ENCODE data around the gene ZNF425.
A peak's percentile ranks its signal among the peaks of the same experiment; 100 is the strongest.
"Not testable (repeated sequence)": the region's sequence is repeated elsewhere in the genome, so short reads cannot be mapped to it uniquely, and the experiment has no call there.

The ZNF425 gene

DNA sequence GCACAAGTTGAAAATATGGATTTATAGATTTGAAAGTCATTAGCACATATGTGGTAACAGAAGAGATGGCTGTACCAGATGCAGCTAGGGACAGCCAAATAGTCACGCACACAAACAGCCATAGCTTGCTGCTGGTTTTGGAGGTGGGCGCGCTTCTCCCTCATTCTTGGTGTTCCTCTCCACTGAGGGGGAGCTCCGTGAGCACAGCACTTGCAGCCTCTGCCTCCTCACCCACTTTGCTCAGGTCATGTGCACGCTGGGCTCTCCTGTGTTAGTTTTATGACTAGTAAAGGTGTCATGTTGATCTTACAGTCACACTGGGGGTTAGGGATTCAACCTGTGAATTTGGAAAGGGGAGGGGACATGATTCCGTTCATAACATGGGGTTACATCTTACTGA lies 27.1 kb downstream of the ZNF425 start:
- Histone ChIP-seq H3K9ac (no peak overlapping the region), H3K4me1 (peaks cover 19% of the 10 kb centered on the region), H3K9me3 (no peaks in the 10 kb centered on the region), H3K27ac (no peak overlapping the region), H3K4me2 (no peak overlapping the region), H3K36me3 (no peaks in the 10 kb centered on the region), H3K4me3 (no peak overlapping the region), H4K20me1 (no peaks in the 10 kb centered on the region), H3K27me3 (no peaks in the 10 kb centered on the region)
- no peak for TF ChIP-seq Cebpa-rat (IDR thresholded peaks at IDR 0.05)

DNA sequence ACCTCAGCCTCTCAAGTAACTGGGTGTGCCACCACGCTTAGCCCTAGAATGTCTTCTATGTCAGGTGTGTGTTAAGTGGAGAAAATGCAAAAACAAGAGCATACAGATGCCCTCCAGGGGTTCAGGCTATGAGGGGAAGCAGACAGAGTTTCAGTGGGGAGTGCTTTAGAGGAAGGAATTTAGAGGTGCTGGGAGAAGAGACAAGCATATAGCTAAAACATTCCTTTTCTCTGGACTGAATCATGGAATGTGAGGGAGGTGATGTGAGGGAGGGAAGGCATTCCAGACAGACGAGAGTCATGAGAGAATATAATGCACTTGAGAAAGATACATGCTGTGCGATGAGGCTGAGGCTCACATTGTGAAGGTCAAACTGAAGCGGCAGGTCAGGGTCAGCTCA lies 29.0 kb downstream of the ZNF425 start:
- Histone ChIP-seq H4K20me1 (no peaks in the 10 kb centered on the region), H3K27me3 (no peaks in the 10 kb centered on the region), H3K4me1 (peaks cover 18% of the 10 kb centered on the region), H3K4me2 (no peak overlapping the region), H3K36me3 (no peaks in the 10 kb centered on the region), H3K27ac (no peak overlapping the region), H3K9me3 (no peaks in the 10 kb centered on the region), H3K9ac (no peak overlapping the region), H3K4me3 (no peak overlapping the region)
- no peak for TF ChIP-seq Cebpa-rat (IDR thresholded peaks at IDR 0.05)

DNA sequence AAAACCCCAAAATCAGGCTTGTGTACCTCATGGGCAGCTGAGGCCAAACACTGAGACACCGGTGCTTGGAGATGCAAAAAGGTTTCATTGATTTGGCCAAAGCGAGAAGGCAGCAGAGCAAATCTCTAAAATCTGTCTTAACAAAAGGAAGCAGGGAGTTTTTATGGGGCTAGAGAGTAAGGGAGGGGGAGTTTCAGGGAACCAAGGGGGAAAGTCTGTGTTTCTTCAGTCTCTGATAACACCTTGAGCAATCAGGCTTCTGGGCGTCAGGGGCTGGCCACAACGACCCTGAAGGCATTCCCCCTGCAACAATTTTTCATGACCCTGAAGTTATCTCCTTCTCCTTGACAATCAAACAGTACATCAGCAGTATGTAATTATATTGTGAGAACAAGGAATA lies 32.9 kb downstream of the ZNF425 start:
- Histone ChIP-seq H3K9me3 (no peaks in the 10 kb centered on the region), H3K4me1 (peaks cover 33% of the 10 kb centered on the region), H3K9ac (no peak overlapping the region), H3K27me3 (no peaks in the 10 kb centered on the region), H3K4me3 (no peak overlapping the region), H4K20me1 (no peaks in the 10 kb centered on the region), H3K36me3 (0 out of 2 replicates have a peak, but pooled peaks cover 3% of the 10 kb centered on the region), H3K4me2 (no peak overlapping the region), H3K27ac (no peak overlapping the region)
- TF ChIP-seq Cebpa-rat (IDR thresholded peaks at IDR 0.05): no peak

DNA sequence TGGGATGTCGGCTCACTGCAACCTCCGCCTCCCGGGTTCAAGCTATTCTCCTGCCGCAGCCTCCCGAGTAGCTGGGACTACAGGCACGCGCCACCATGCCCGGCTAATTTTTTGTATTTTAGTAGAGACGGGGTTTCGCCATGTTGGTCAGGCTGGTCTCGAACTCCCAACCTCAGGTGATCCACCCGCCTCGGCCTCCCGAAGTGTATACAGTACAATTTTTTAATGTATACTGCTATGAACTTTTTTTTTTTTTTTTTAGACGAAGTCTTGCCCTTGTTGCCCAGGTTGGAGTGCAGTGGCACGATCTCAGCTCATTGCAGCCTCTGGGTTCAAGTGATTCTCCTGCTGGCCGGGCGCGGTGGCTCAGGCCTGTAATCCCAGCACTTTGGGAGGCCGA lies 33.9 kb downstream of the ZNF425 start:
- peak overlapping the region; percentile 87 for H3K4me2 ChIP-seq

DNA sequence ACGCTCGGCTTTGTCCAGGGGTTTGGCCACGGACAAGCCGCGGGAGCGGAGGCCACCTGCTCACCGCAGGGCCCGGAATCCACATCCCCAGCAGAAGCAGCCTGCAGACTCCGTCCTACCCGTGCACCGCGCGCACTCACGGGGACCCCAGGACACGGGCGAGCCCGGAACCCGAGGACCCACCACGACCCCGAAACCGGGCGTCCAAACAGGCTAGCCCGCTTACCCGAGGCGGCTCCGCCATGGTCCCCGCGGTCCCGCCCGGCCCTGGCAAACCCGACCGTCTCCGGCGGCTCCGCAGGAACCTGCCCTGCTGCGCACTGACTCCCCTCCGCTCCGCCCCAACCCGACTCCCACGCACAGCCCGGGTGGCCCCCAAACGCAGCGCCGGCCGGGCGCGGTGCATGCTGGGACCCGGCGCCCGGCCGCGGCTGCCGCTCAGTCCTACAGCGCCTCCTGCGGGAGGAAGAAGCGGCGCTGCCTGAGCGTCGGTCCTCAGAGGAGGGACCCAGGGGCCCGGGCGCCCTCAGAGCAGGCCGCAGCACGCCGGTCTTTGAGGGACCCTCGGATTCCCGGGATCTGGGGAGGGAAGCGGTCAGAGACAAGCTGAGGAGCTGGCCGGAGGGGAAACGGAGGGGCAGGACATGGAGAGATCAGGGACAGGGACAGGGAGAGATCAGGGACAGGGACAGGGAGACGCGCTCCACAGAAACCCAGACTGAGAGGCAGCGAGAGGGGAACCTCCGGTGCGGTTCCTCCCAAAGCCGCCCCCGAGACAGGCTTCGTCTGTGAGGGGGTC lies 35.5 kb downstream of the ZNF425 start, which contains the start of gene ZNF786:
TSS of gene ZNF786 (minus strand) at position 322 of the 799 bp plus-strand sequence. CDS start at position 244, 78 bp downstream.
- H3K4me1 ChIP-seq: peaks cover 33% of the 10 kb centered on the region
- peak within 1 kb of the TSS; percentile 94 for H3K27ac ChIP-seq
- H3K9me3 ChIP-seq: peaks cover 20% of the 10 kb centered on the region
- H3K9ac ChIP-seq: peak within 1 kb of the TSS; percentile 92
- H4K20me1 ChIP-seq: no peaks in the 10 kb centered on the region
- TF ChIP-seq Cebpa-rat (IDR thresholded peaks at IDR 0.05): no peak
- H3K4me3 ChIP-seq: peak within 1 kb of the TSS; percentile 90
- H3K36me3 ChIP-seq: peaks cover 28% of the 10 kb centered on the region
- no peaks in the 10 kb centered on the region for H3K27me3 ChIP-seq
- peak within 1 kb of the TSS; percentile 87 for H3K4me2 ChIP-seq

More for the DNA sequence above, 33.9 kb downstream of the ZNF425 start:
- Histone ChIP-seq H3K4me1 (peaks cover 33% of the 10 kb centered on the region), H3K36me3 (peaks cover 13% of the 10 kb centered on the region; the same call in 1 of the 2 replicates)
- not testable (repeated sequence) for H4K20me1 ChIP-seq, H3K27ac ChIP-seq, H3K9me3 ChIP-seq, H3K9ac ChIP-seq, H3K4me3 ChIP-seq, H3K27me3 ChIP-seq

DNA sequence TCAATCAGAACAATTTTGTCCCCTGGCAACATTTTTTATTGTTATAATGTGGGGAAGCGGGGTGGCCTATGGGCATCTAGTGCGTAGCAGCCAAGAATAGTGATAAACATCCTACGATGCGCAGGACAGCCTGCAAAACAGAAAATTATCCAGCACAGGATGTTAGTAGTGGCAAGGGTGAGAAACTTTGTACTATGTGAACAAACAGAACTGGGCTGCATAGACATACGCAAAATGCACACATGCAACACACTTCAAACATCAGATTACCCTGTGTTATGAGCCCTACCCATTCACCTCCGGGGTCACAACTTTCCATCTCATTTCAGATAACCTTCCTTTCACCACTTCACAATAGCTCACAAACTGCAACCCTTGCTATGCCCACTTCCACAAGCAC lies 38.7 kb downstream of the ZNF425 start:
- Histone ChIP-seq H3K9me3 (peaks cover 52% of the 10 kb centered on the region), H3K36me3 (peaks cover 60% of the 10 kb centered on the region), H3K4me1 (peaks cover 18% of the 10 kb centered on the region), H3K27me3 (no peaks in the 10 kb centered on the region), H4K20me1 (no peaks in the 10 kb centered on the region), H3K4me2 (no peak overlapping the region), H3K4me3 (no peak overlapping the region), H3K9ac (no peak overlapping the region), H3K27ac (no peak overlapping the region)
- TF ChIP-seq Cebpa-rat (IDR thresholded peaks at IDR 0.05): no peak

DNA sequence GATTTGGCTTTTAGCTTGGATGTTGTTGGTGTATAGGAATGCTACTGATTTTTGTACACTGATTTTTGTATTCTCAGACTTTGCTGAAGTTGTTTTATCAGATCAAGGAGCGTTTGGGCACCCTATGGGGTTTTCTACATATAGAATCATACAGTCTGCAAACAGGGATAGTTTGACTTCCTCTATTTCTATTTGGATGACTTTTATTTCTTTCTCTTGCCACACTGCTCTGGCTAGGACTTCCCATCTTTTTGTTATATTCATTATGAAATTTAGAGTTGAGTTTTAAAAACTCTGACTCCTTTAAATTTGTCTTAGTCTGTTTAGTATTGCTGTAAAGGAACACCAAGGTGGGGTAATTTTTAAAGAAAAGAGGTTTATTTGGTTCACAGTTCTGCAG lies 40.3 kb downstream of the ZNF425 start:
- Histone ChIP-seq H3K4me2 (no peak overlapping the region), H3K4me1 (peaks cover 9% of the 10 kb centered on the region), H3K4me3 (no peak overlapping the region), H4K20me1 (no peaks in the 10 kb centered on the region), H3K9me3 (peaks cover 64% of the 10 kb centered on the region), H3K9ac (no peak overlapping the region), H3K27me3 (no peaks in the 10 kb centered on the region), H3K27ac (no peak overlapping the region), H3K36me3 (peaks cover 73% of the 10 kb centered on the region)
- TF ChIP-seq Cebpa-rat (IDR thresholded peaks at IDR 0.05): no peak

DNA sequence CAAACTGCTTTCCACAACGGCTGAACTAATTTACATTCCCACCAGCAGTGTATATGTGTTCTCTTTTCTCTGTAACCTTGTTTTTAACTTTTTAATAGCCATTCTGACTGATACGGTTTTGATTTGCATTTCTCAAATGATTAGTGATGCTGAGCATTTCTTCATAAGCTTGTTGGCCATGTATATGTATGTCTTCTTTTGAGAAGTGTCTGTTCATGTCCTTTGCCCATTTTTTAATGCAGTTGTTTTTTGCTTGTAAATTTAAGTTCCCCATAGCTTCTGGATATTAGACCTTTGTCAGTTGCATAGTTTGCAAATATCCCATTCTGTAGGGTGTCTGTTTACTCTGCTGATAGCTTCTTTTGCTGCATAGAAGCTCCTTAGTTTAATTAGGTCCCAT lies 41.7 kb downstream of the ZNF425 start:
- no peaks in the 10 kb centered on the region for H4K20me1 ChIP-seq
- TF ChIP-seq Cebpa-rat (IDR thresholded peaks at IDR 0.05): no peak
- H3K27ac ChIP-seq: no peak overlapping the region
- no peak overlapping the region for H3K4me2 ChIP-seq
- H3K36me3 ChIP-seq: peaks cover 86% of the 10 kb centered on the region
- no peak overlapping the region for H3K4me3 ChIP-seq
- no peaks in the 10 kb centered on the region for H3K27me3 ChIP-seq
- H3K9ac ChIP-seq: no peak overlapping the region
- H3K4me1 ChIP-seq: peaks cover 4% of the 10 kb centered on the region
- H3K9me3 ChIP-seq: peaks cover 72% of the 10 kb centered on the region

DNA sequence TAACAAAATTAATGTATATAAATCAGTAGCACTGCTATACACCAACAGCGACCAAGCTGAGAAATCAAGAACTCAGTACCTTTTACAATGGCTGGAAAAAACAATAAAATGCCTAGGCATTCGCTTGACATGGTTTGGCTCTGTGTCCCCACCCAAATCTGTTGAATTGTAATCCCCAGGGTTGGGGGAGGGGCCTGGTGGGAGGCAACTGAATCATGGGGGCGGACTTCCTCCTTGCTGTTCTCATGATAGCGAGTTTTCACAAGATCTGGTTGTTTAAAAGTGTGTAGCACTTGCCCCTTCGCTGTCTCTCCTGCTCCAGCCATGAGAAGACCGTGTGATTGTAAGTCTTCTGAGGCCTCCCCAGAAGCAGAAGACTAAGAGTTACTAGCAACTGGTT lies 44.2 kb downstream of the ZNF425 start:
- no peak for TF ChIP-seq Cebpa-rat (IDR thresholded peaks at IDR 0.05)
- Histone ChIP-seq H3K9me3 (peaks cover 63% of the 10 kb centered on the region), H3K4me3 (no peak overlapping the region), H3K36me3 (peaks cover 95% of the 10 kb centered on the region), H4K20me1 (no peaks in the 10 kb centered on the region), H3K27ac (no peak overlapping the region), H3K9ac (no peak overlapping the region), H3K27me3 (no peaks in the 10 kb centered on the region), H3K4me2 (no peak overlapping the region), H3K4me1 (no peaks in the 10 kb centered on the region)

DNA sequence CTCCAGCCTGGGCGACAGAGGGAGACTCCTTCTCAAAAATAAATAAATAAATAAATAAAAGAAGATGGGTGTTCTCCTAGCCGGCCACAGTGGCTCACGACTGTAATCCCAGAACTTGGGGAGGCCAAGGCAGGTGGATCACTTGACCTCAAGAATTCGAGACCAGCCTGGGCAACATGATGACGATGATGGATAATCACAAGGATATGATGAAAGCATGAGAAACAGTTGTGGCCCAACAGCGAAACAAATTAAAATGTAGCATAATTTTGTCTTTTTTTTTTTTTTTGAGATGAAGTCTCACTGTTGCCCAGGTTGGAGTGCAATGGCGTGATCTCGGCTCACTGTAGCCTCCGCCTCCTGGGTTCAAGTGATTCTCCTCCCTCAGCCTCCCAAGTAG lies 48.5 kb downstream of the ZNF425 start:
- H3K36me3 ChIP-seq: peaks cover 90% of the 10 kb centered on the region
- no peak overlapping the region for H3K27ac ChIP-seq
- TF ChIP-seq Cebpa-rat (IDR thresholded peaks at IDR 0.05): no peak
- H3K9ac ChIP-seq: no peak overlapping the region
- H3K4me3 ChIP-seq: no peak overlapping the region
- H3K4me1 ChIP-seq: peaks cover under 1% of the 10 kb centered on the region; the same call in 1 of the 2 replicates
- peaks cover 22% of the 10 kb centered on the region for H3K9me3 ChIP-seq
- H3K4me2 ChIP-seq: no peak overlapping the region
- H4K20me1 ChIP-seq: no peaks in the 10 kb centered on the region
- H3K27me3 ChIP-seq: no peaks in the 10 kb centered on the region

Measured in BLaER1 (cell line).